Lower leg skin (tissue), 4 donors: Measurements from ENCODE around the gene LEKR1. TPM values are rescaled to one million over a fixed set of nuclear protein-coding genes. Genes with fewer than 3 reads are reported as not detected.
"Not testable (repeated sequence)": the region's sequence is repeated elsewhere in the genome, so short reads cannot be mapped to it uniquely, and the experiment has no call there.

ENCODE experiments used
- DNase-seq, 2 donors: peaks; one replicate each; pipeline ENCODE4 v3.0.0-alpha.2; 2019; ENCODE audit warnings: low spot score in 2 of 2
- H3K4me3 ChIP-seq: fragments of 200-600 bp; sonication (generic); 2 replicates; pipeline ENCODE4 v1.5.1; 2017; ENCODE audit warnings: mild to moderate bottlenecking, low read depth; ENCODE audit not compliant: poor library complexity, severe bottlenecking
- POLR2A ChIP-seq, 2 donors: fragments of 450-650 bp; IDR thresholded peaks; one replicate each; pipeline ENCODE4 v1.6.1; 2016 to 2017; ENCODE audit warnings: antibody characterized with exemption in 2 of 2, mild to moderate bottlenecking in 1 of 2, moderate library complexity in 1 of 2
- WGBS, 2 donors: methylation state at CpG; one replicate each; pipeline ENCODE4 v1.1.5; 2018; 5-methylcytosine and 5-hydroxymethylcytosine counted together
- intact Hi-C: fragments of 100-400 bp; cut with DNase I; formaldehyde crosslinking; loops from one replicate; pipeline ENCODE4 v1.15.0; 2023; ENCODE audit warnings: low total_unique reads
- total RNA-seq, 4 donors: library from RNA; depleted of rRNA; stranded (reverse); fragments of >200 nt; gene quantifications; one replicate each; pipeline ENCODE4 v1.1.0, GENCODE V29; 2016
- TF ChIP-seq, protein P1 (sequence below), 3 donors: fragments of 450-650 bp; IDR thresholded peaks; one replicate each; pipeline ENCODE4 v1.5.1; 2016; ENCODE audit warnings: antibody characterized with exemption in 3 of 3, mild to moderate bottlenecking in 3 of 3, moderate library complexity in 2 of 3

LEKR1 gene
- total RNA-seq, 4 donors from 2014 or later = 0.39 to 2.5 (median 0.89) TPM; not detected in 1

- TF ChIP-seq, protein P1, sequence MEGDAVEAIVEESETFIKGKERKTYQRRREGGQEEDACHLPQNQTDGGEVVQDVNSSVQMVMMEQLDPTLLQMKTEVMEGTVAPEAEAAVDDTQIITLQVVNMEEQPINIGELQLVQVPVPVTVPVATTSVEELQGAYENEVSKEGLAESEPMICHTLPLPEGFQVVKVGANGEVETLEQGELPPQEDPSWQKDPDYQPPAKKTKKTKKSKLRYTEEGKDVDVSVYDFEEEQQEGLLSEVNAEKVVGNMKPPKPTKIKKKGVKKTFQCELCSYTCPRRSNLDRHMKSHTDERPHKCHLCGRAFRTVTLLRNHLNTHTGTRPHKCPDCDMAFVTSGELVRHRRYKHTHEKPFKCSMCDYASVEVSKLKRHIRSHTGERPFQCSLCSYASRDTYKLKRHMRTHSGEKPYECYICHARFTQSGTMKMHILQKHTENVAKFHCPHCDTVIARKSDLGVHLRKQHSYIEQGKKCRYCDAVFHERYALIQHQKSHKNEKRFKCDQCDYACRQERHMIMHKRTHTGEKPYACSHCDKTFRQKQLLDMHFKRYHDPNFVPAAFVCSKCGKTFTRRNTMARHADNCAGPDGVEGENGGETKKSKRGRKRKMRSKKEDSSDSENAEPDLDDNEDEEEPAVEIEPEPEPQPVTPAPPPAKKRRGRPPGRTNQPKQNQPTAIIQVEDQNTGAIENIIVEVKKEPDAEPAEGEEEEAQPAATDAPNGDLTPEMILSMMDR (IDR thresholded peaks at IDR 0.05) = no peak
- no peak for TF ChIP-seq POLR2A (IDR thresholded peaks at IDR 0.05)
- WGBS, 2 donors = 81% methylated on average over 3 of the region's 3 CpGs
- intact Hi-C loops = no loop called here
- no peak for DNase-seq
- no peak overlapping the region for H3K4me3 ChIP-seq
Observed at GRCh38 chr3:156867920-156868319, 41.8 kb downstream of the LEKR1 start.

DNA sequence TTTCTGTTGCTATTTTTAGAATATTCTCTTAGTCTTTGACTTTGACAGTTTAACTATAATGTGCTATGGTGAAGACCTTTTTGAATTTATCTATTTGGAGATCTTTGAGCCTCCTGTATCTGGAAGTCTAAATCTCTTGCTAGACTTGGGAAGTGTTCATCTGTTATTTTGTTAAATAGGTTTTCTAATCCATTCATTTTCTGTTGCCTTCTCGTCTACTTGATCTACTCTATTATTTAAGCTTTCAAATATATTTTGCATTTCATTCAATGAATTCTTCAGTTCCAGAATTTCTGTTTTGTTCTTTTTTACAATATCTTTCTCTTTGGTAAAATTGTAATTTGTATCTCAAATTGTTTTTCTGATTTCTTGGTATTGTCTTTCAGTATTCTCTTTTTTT, 47.8 kb downstream of the LEKR1 start:
- no peak for DNase-seq
- 81 to 91% methylated on average over 1 of the region's 1 CpG for WGBS, 2 donors
- intact Hi-C loops = no loop called here
- H3K4me3 ChIP-seq = no peak overlapping the region
- no peak for TF ChIP-seq POLR2A (IDR thresholded peaks at IDR 0.05)
- TF ChIP-seq, protein P1 (IDR thresholded peaks at IDR 0.05) = no peak

- DNase-seq, H3K4me3 ChIP-seq, intact Hi-C loops: not testable (repeated sequence)
- 96 to 97% methylated on average over 3 of the region's 3 CpGs for WGBS, 2 donors
Observed at GRCh38 chr3:156879491-156879890, 53.3 kb downstream of the LEKR1 start.

DNA sequence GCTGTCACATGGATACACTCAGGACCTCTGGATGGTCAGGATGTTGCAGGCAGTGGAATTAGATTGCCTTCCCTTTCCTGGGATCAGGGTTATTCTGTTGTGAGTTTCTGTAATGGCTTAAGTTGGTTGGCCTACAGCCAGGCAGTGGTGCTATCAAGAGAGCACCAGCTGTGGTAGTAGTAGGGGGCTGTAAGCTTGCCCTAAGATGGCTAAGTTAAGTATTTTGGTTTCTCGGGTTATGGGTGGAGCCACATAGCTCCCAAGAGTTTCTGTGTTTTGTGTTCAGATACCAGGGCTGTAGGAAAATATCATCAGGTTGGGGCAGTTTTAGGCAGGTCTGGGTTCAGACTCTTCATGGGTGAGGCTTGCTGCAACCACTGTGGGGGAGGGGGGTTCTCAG, 59.6 kb downstream of the LEKR1 start:
- intact Hi-C loops = no loop called here
- no peak overlapping the region for H3K4me3 ChIP-seq
- no peak for TF ChIP-seq POLR2A (IDR thresholded peaks at IDR 0.05)
- TF ChIP-seq, protein P1 (IDR thresholded peaks at IDR 0.05) = no peak
- 85 to 86% methylated on average over 1 of the region's 1 CpG for WGBS, 2 donors
- DNase-seq = no peak

DNA sequence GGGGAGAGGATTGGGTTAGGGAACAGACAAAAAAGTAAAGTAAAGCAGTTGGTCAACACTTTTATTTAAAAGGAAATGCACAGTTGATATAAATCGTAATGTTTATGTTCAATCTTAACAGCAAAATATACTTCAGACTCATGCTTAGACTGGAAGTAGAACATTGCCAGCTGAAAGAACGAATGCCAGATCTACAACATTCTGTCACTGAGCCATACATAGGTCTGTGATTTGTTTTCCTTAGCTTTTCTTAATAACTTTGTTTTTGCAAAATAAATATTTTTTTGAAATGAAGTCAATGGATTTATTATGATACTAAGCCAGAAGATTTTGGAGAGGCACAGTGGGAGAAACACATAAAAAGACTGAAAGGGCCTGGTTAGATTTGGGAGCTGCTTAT, 62.0 kb downstream of the LEKR1 start:
- WGBS, 2 donors = 42 to 43% methylated on average over 2 of the region's 2 CpGs
- H3K4me3 ChIP-seq = no peak overlapping the region
- DNase-seq = no peak
- intact Hi-C loops = no loop called here
- no peak for TF ChIP-seq POLR2A (IDR thresholded peaks at IDR 0.05)
- TF ChIP-seq, protein P1 (IDR thresholded peaks at IDR 0.05) = no peak

- H3K4me3 ChIP-seq = no peak overlapping the region
- DNase-seq = no peak
- TF ChIP-seq POLR2A (IDR thresholded peaks at IDR 0.05) = no peak
- TF ChIP-seq, protein P1 (IDR thresholded peaks at IDR 0.05) = no peak
- 26 to 28% methylated on average over 1 of the region's 1 CpG for WGBS, 2 donors
- intact Hi-C loops = no loop called here
Observed at GRCh38 chr3:156888576-156888975, 62.4 kb downstream of the LEKR1 start.
